ENCODE data around the gene FNDC5.

FNDC5 gene

DNA sequence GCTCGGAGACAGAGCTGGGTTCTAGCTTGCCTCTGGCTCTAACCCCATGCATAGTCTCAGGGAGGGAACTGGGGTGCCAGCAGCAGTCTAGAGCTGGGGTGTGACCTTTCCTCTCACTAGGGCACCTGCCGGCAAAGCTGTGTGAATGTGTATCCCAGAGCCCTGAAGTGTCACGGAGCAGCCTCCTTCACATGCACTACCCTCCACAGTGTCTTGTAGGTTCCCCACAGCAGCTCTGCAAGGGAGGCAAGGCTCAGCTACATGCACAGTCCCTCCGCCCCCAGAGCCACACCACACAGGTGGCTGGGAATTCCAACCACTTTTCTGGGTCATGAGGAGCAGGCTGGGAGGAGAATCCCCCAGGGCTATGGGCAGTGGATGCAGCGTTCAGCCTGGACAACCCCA, 7.9 kb upstream of the FNDC5 start:
- Histone ChIP-seq H3K4me3 (ENCODE audit: low read length, poor library complexity, severe bottlenecking) (no peak overlapping the region), H3K27me3 (ENCODE audit: insufficient read depth, low read length, poor library complexity, severe bottlenecking) (no peaks in the 10 kb centered on the region), H3K4me2 (ENCODE audit: low read depth, low read length, poor library complexity, severe bottlenecking) (no peak overlapping the region), H3K9ac (ENCODE audit: low read depth, low read length, poor library complexity, severe bottlenecking) (no peak overlapping the region), H3K9me2 (replicated peaks; ENCODE audit: low read depth, low read length) (no peaks in the 10 kb centered on the region), H2AFZ (ENCODE audit: low read length) (no peak overlapping the region), H3K36me3 (ENCODE audit: insufficient read depth, low read length) (no peaks in the 10 kb centered on the region), H3K4me1 (ENCODE audit: insufficient read depth, low read length, poor library complexity, severe bottlenecking) (no peaks in the 10 kb centered on the region), H3F3A (ENCODE audit: low read depth) (no peaks in the 10 kb centered on the region), H3K79me2 (ENCODE audit: insufficient read depth, low read length) (no peaks in the 10 kb centered on the region), H3K9me3 (ENCODE audit: insufficient read depth, low read depth, low read length) (no peaks in the 10 kb centered on the region), H4K20me1 (ENCODE audit: insufficient read depth, low read length, poor library complexity, severe bottlenecking) (no peaks in the 10 kb centered on the region)
- no peak for TF ChIP-seq EZH2phosphoT487 (IDR thresholded peaks at IDR 0.05; ENCODE audit: borderline replicate concordance)
- TF ChIP-seq, protein P1, sequence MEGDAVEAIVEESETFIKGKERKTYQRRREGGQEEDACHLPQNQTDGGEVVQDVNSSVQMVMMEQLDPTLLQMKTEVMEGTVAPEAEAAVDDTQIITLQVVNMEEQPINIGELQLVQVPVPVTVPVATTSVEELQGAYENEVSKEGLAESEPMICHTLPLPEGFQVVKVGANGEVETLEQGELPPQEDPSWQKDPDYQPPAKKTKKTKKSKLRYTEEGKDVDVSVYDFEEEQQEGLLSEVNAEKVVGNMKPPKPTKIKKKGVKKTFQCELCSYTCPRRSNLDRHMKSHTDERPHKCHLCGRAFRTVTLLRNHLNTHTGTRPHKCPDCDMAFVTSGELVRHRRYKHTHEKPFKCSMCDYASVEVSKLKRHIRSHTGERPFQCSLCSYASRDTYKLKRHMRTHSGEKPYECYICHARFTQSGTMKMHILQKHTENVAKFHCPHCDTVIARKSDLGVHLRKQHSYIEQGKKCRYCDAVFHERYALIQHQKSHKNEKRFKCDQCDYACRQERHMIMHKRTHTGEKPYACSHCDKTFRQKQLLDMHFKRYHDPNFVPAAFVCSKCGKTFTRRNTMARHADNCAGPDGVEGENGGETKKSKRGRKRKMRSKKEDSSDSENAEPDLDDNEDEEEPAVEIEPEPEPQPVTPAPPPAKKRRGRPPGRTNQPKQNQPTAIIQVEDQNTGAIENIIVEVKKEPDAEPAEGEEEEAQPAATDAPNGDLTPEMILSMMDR (conservative IDR thresholded peaks at IDR 0.05; ENCODE audit: low read length): no peak

DNA sequence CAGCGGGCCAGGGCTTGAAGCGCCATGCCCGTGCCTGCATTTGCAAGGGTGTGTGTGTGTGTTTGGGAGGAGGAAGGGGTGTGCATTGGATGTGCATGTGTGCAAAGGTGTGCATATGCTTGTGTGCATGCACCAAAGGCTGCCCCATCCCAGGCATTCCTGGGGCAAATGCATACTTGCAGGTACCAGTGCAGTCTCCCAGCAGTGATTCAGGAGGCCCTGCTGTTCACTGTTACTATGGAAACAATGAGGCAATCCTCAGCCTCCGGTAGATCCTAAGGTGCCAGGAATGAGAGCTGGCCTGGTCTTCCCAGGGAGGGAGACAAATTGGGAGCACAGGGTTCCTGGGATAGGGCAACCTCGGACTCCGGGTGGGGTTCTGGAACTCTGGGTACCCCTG, 7.5 kb upstream of the FNDC5 start:
- Histone ChIP-seq H3K27me3 (ENCODE audit: insufficient read depth, low read length, poor library complexity, severe bottlenecking) (no peaks in the 10 kb centered on the region), H3F3A (ENCODE audit: low read depth) (no peaks in the 10 kb centered on the region), H3K9me2 (replicated peaks; ENCODE audit: low read depth, low read length) (no peaks in the 10 kb centered on the region), H3K4me1 (ENCODE audit: insufficient read depth, low read length, poor library complexity, severe bottlenecking) (no peaks in the 10 kb centered on the region), H3K36me3 (ENCODE audit: insufficient read depth, low read length) (no peaks in the 10 kb centered on the region), H3K79me2 (ENCODE audit: insufficient read depth, low read length) (no peaks in the 10 kb centered on the region), H3K4me2 (ENCODE audit: low read depth, low read length, poor library complexity, severe bottlenecking) (no peak overlapping the region), H3K9me3 (ENCODE audit: insufficient read depth, low read depth, low read length) (no peaks in the 10 kb centered on the region), H4K20me1 (ENCODE audit: insufficient read depth, low read length, poor library complexity, severe bottlenecking) (no peaks in the 10 kb centered on the region), H3K9ac (ENCODE audit: low read depth, low read length, poor library complexity, severe bottlenecking) (no peak overlapping the region), H3K4me3 (ENCODE audit: low read length, poor library complexity, severe bottlenecking) (no peak overlapping the region), H2AFZ (ENCODE audit: low read length) (no peak overlapping the region)
- TF ChIP-seq, protein P1 (conservative IDR thresholded peaks at IDR 0.05; ENCODE audit: low read length): no peak
- no peak for TF ChIP-seq EZH2phosphoT487 (IDR thresholded peaks at IDR 0.05; ENCODE audit: borderline replicate concordance)

DNA sequence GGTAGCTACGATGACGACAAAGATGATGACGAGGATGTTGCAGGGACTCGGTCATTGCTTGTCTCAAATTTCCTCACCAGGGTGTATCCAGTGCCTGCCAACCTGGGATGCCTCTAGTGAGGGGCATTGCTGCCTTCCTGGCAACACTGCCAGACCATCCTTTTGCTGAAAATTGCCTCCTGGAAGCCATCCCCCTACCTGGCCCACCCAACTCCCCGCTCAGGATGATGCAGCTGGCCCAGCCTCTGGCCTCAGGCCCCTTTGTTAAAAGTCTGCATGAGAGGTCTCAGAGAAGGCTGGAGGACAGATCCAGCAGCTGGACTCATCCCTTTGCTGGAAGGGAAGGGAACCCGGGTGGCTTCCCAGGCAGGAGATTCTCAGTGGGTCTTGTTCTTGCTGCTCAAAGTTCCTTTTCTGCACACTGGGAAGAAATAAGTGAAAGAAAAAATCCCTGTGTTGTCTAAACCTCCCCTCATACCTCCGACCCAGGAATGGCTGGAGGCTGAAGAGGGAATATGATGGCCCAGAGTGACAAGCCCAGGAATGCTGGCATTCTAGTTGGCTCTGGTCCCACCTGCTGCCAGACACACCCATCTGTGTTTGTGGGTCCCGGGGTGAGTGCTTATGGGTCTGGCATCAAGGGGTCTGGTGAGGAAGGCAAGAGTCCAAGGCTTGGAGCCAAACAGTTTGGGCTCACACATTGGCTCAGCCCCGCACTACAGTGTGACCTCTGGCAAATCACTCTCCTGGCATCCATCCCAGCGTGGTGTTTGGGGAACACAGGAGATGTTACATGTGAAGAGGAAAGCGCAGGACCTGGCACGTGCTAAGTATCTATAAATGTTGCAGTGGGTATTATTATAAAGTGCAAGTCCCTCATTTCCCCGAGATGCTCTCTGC, 6.7 kb upstream of the FNDC5 start:
- Histone ChIP-seq H3K4me3 (ENCODE audit: low read length, poor library complexity, severe bottlenecking) (no peak overlapping the region), H3K9me2 (replicated peaks; ENCODE audit: low read depth, low read length) (no peaks in the 10 kb centered on the region), H3K9ac (ENCODE audit: low read depth, low read length, poor library complexity, severe bottlenecking) (no peak overlapping the region), H3K9me3 (ENCODE audit: insufficient read depth, low read depth, low read length) (no peaks in the 10 kb centered on the region), H3F3A (ENCODE audit: low read depth) (no peaks in the 10 kb centered on the region), H2AFZ (ENCODE audit: low read length) (no peak overlapping the region), H3K36me3 (ENCODE audit: insufficient read depth, low read length) (no peaks in the 10 kb centered on the region), H4K20me1 (ENCODE audit: insufficient read depth, low read length, poor library complexity, severe bottlenecking) (no peaks in the 10 kb centered on the region), H3K79me2 (ENCODE audit: insufficient read depth, low read length) (no peaks in the 10 kb centered on the region), H3K27me3 (ENCODE audit: insufficient read depth, low read length, poor library complexity, severe bottlenecking) (no peaks in the 10 kb centered on the region), H3K4me2 (ENCODE audit: low read depth, low read length, poor library complexity, severe bottlenecking) (no peak overlapping the region), H3K4me1 (ENCODE audit: insufficient read depth, low read length, poor library complexity, severe bottlenecking) (peaks cover 4% of the 10 kb centered on the region)
- no peak for TF ChIP-seq EZH2phosphoT487 (IDR thresholded peaks at IDR 0.05; ENCODE audit: borderline replicate concordance)
- TF ChIP-seq, protein P1 (conservative IDR thresholded peaks at IDR 0.05; ENCODE audit: low read length): no peak

Data from Loucy (cell line).